Gastrocnemius medialis (tissue), 4 donors: ENCODE results near the gene RPS25.
A peak's percentile ranks its signal among the peaks of the same experiment; 100 is the strongest.

ENCODE experiments used
- CTCF ChIP-seq, 5 experiments: fragments of 450-650 bp in 3 of 5; fragments of 200-600 bp in 2 of 5; sonication (generic) in 2 of 5; IDR thresholded peaks in 4 of 5; conservative IDR thresholded peaks in 1 of 5; 1 replicate in 4 of 5; 2 replicates in 1 of 5; pipeline ENCODE4 v1.5.1; 2016 to 2019; ENCODE audit warnings: antibody characterized with exemption in 5 of 5, mild to moderate bottlenecking in 3 of 5, moderate library complexity in 3 of 5
- POLR2A ChIP-seq, 2 donors: fragments of 450-650 bp; IDR thresholded peaks; one replicate each; pipeline ENCODE4 v1.6.1; 2017; ENCODE audit warnings: antibody characterized with exemption in 2 of 2, mild to moderate bottlenecking in 2 of 2, moderate library complexity in 2 of 2

GRCh38 chr11:119067371-119068222 is 49.5 kb upstream of the RPS25 start, which contains the start of gene VPS11:
- peak in 1 of 5 experiments; percentile 26 for TF ChIP-seq CTCF (IDR thresholded peaks at IDR 0.05 in 4 of 5, conservative IDR thresholded peaks at IDR 0.05 in 1 of 5)
- TF ChIP-seq POLR2A (IDR thresholded peaks at IDR 0.05) = peak; percentile 70 to 71
